ENCODE results near the gene SLC12A7.

The SLC12A7 gene

DNA sequence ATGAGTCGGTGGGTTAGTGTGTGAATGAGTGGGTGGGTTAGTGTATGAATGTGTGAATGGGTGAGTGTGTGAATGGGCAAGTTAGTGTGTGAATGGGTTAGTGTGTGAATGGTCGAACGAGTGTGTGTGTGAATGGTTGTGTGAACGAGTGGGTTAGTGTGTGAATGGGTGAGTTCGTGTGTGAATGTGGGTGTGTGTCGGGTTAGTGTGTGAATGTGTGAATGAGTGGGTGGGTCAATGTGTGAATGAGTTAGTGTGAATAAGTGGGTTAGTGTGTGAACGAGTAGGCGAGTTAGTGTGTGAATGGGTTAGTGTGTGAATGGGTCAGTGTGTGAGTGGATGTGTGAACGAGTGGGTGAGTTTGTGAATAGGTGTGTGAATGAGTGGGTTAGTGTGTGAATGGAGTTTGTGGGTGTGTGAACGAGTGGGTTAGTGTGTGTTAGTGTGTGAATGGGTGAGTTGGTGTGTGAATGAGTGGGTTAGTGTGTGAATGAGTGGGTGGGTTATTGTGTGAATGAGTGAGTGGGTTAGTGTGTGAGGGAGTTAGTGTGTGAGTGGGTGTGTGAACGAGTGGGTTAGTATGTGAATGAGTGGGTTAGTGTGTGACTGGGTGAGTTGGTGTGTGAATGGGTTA, 64.4 kb downstream of the SLC12A7 start:
- no peak for DNase-seq (ENCODE audit: low read depth)
- TF ChIP-seq, protein P1, sequence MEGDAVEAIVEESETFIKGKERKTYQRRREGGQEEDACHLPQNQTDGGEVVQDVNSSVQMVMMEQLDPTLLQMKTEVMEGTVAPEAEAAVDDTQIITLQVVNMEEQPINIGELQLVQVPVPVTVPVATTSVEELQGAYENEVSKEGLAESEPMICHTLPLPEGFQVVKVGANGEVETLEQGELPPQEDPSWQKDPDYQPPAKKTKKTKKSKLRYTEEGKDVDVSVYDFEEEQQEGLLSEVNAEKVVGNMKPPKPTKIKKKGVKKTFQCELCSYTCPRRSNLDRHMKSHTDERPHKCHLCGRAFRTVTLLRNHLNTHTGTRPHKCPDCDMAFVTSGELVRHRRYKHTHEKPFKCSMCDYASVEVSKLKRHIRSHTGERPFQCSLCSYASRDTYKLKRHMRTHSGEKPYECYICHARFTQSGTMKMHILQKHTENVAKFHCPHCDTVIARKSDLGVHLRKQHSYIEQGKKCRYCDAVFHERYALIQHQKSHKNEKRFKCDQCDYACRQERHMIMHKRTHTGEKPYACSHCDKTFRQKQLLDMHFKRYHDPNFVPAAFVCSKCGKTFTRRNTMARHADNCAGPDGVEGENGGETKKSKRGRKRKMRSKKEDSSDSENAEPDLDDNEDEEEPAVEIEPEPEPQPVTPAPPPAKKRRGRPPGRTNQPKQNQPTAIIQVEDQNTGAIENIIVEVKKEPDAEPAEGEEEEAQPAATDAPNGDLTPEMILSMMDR (IDR thresholded peaks at IDR 0.05; ENCODE audit: low read length, missing control alignments): no peak
- H3K4me3 ChIP-seq (replicated peaks; ENCODE audit: low read depth, low read length): no peak overlapping the region

DNA sequence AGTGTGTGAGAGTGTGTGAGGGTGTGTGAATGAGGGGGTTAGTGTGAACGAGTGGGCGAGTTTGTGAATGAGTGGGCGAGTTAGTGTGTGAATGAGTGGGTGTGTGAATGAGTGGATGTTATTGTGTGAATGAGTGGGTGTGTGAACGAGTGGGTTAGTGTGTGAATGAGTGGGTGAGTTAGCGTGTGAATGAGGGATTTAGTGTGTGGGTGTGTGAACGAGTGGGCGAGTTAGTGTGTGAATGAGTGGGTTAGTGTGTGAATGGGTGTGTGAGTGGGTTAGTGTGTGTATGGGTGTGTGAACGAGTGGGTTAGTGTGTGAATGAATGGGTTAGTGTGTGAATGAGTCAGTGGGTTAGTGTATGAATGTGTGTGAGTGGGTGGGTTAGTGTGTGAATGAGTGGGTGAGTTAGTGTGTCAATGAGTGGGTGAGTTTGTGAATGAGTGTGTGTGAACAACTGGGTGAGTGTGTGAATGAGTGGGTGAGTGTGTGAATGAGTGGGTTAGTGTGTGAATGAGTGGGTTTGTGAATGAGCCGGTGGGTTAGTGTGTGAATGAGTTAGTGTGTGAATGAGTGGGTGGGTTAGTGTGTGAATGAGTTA, 65.8 kb downstream of the SLC12A7 start:
- TF ChIP-seq, protein P1 (IDR thresholded peaks at IDR 0.05; ENCODE audit: low read length, missing control alignments): no peak
- DNase-seq (ENCODE audit: low read depth): no peak
- no peak overlapping the region for H3K4me3 ChIP-seq (replicated peaks; ENCODE audit: low read depth, low read length)

DNA sequence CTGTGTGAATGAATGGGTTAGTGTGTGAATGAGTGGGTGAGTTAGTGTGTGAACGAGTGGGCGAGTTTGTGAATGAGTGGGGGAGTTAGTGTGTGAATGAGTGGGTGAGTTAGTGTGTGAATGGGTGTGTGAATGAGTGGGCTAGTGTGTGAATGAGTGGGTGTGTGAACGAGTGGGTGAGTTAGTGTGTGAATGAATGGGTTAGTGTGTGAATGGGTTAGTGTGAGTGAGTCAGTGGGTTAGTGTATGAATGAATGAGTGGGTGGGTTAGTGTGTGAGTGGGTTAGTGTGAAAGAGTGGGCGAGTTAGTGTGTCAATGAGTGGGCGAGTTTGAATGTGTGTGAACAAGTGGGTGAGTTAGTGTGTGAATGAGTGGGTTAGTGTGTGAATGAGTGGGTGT, 67.7 kb downstream of the SLC12A7 start:
- TF ChIP-seq, protein P1 (IDR thresholded peaks at IDR 0.05; ENCODE audit: low read length, missing control alignments): no peak
- no peak for DNase-seq (ENCODE audit: low read depth)
- no peak overlapping the region for H3K4me3 ChIP-seq (replicated peaks; ENCODE audit: low read depth, low read length)

DNA sequence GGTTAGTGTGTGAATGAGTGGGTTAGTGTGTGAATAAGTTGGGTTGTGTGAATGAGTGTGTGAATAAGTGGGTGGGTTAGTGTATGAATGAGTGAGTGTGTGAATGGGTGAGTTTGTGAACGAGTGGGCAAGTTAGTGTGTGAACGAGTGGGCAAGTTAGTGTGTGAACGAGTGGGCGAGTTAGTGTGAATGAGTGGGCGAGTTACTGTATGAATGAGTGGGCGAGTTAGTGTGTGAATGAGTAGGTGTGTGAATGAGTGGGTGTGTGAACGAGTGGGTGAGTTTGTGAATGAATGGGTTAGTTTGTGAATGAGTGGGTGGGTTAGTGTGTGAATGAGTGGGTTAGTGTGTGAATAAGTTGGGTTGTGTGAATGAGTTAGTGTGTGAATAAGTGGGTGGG, 68.5 kb downstream of the SLC12A7 start:
- TF ChIP-seq, protein P1 (IDR thresholded peaks at IDR 0.05; ENCODE audit: low read length, missing control alignments): no peak
- no peak for DNase-seq (ENCODE audit: low read depth)
- no peak overlapping the region for H3K4me3 ChIP-seq (replicated peaks; ENCODE audit: low read depth, low read length)

DNA sequence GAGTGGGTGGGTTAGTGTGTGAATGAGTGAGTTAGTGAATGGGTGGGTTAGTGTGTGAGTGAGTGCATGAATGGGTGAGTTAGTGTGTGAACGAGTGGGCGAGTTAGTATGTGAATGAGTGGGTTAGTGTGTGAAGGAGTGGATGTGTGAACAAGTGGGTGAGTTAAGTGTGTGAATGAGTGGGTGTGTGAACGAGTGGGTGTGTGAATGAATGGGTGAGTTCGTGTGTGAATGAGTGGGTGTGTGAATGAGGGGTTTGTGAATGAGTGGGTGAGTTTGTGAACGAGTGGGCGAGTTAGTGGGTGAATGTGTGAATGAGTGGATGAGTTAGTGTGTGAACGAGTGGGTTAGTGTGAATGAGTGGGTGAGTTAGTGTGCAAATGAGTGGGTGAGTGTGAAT, 69.2 kb downstream of the SLC12A7 start:
- no peak for DNase-seq (ENCODE audit: low read depth)
- TF ChIP-seq, protein P1 (IDR thresholded peaks at IDR 0.05; ENCODE audit: low read length, missing control alignments): no peak
- no peak overlapping the region for H3K4me3 ChIP-seq (replicated peaks; ENCODE audit: low read depth, low read length)

DNA sequence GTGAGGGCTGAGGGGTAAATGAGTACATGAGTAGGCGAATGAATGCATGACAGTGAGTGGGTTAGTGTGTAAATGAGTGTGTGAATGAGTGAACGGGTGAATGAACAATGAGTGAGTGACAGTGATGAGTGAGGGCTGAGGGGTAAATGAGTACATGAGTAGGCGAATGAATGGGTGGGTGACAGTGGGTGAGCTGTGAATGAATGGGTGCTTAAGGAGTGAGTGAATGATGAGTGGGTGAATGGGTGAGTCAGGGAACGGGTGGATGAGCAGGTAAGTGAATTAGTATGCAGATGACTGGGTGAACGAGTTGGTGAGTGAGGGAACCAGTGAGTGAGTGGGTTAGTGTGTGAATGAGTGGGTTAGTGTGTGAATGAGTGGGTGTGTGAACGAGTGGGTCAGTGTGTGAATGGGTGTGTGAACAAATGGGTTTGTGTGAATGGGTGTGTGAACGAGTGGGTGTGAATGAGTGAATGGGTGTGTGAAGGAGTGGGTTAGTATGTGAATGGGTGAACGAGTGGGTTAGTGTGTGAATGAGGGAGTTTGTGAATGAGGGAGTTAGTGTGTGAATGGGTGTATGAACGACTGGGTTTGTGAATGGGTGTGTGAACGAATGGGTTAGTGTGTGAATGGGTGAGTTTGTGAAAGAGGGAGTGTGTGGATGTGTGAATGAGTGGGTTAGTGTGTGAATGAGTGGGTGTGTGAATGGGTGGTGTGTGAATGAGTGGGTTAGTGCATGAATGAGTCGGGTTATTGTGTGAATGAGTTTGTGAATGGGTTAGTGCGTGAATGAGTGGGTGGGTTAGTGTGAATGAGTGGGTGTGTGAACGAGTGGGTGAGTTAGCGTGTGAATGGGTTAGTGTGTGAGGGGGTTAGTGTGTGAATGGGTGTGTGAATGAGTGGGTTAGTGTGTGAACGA, 70.4 kb downstream of the SLC12A7 start:
- no peak overlapping the region for H3K4me3 ChIP-seq (replicated peaks; ENCODE audit: low read depth, low read length)
- DNase-seq (ENCODE audit: low read depth): no peak
- TF ChIP-seq, protein P1 (IDR thresholded peaks at IDR 0.05; ENCODE audit: low read length, missing control alignments): no peak
